GM19372 (cell line): ENCODE measurements around the gene CARTPT.

Experiments
- ATAC-seq: cut with Tn5 transposase; IDR thresholded peaks from one replicate; pipeline ENCODE4 v1.9.1; 2021; ENCODE audit warnings: mild to moderate bottlenecking, low read depth, moderate library complexity; ENCODE audit not compliant: unreplicated experiment

Gene CARTPT

GRCh38 chr5:71734141-71734540, 15.1 kb downstream of the CARTPT start:
- no peak for ATAC-seq

GRCh38 chr5:71737931-71738539, 19.0 kb downstream of the CARTPT start:
- ATAC-seq: no peak

- ATAC-seq: no peak
Measured at GRCh38 chr5:71738662-71739361, 19.7 kb downstream of the CARTPT start.

GRCh38 chr5:71740015-71740753, 21.1 kb downstream of the CARTPT start:
- ATAC-seq: peak; percentile 87

DNA sequence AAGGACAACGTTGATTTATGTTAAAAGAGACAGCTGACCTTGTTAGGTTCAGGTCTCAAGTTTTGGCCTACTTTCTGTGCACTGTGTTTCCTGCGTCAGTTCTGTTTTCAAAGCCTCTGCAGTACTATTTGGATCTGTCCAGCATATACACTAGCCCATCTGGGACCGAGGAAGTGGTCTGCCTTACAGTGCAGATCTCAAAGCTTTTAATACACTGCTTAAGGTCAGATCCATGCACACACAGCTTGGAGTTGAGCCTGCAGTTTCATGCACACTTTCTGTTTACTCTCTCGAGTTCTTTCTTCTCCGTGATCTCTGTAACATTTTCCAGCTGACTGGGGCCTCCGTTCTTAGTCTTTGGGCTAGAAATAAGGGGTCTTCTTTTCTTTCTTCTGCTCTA, 24.1 kb downstream of the CARTPT start:
- ATAC-seq: no peak

GRCh38 chr5:71744009-71744790, 25.1 kb downstream of the CARTPT start:
- no peak for ATAC-seq

DNA sequence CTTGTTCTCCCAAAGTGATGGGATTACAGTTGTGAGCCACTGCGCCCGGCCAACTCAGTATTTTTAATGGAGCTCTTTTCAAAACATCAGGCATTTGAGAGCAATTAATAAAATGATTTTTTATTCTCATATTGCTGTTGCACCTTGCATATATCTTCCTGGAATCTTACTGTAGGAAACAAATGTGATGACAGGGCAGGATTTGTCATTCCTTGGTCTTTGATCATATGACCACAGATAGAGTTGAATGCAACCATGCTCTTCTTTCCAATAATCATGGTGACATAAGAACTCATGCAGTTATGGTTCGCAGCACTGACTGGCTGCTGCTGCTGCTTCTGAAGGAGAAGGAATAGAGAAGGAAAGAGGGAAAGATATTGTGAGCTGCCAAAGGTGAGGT, 28.1 kb downstream of the CARTPT start:
- ATAC-seq: no peak

DNA sequence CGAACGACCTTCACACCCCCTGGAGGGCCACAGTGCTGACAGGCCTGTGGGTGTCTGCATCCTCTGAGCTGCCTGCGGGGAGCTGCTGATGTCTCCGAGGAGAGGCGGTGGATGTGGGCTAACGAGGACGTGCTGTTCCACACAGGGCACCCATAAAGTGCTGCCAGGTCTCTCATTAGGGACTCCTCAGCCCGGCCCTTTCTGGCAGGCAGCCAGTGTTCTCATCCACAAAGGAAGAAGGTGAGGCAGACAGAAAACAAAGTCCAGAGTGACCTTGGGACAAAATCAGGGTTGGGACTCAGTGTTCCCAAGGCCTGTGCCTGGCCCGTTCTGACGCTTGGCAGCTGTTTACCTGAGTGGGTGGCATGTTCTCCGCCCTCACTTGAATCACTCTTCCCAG, 29.3 kb downstream of the CARTPT start:
- ATAC-seq: no peak

- ATAC-seq: no peak
Measured at GRCh38 chr5:71751422-71751821, 32.3 kb downstream of the CARTPT start.

DNA sequence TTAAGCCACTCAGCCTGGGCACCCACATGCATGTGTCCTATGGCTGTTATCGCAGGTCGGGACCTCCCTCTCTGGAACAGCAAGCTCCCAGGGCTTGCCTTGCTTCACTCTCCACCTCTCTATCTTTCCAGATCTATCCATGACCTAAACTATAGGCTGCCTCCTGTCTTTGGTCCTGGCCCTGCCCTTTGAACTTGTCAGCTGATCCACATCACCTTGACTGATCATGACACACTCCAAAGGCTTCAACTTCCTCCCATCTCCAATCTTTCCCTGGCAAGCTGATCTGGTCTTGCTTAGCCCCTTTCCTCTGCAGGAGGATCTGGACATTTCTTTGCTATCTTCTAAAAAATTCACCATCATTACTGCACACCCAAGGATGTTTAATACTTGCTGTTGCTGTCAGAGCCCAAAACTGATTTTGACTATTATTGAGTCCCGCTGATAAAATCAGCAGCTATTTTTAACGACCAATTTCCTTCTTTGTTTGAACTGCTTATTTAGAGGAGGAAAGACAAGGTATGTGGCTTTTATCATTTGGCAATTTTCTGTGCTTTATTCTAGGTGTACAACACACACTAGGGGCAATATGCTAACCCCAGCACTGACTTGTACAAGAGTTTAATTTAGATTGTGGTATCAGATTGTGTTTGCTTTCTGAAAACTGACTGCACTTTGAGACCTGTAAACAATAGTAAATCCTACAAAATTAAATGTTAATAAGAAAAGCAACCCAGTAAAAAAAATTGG, 33.5 kb downstream of the CARTPT start:
- ATAC-seq: no peak

GRCh38 chr5:71757590-71758543, 38.8 kb downstream of the CARTPT start:
- peak; percentile 89 for ATAC-seq

- no peak for ATAC-seq
Measured at GRCh38 chr5:71762826-71763225, 43.8 kb downstream of the CARTPT start.

- ATAC-seq: no peak
Measured at GRCh38 chr5:71767661-71768060, 48.6 kb downstream of the CARTPT start.

DNA sequence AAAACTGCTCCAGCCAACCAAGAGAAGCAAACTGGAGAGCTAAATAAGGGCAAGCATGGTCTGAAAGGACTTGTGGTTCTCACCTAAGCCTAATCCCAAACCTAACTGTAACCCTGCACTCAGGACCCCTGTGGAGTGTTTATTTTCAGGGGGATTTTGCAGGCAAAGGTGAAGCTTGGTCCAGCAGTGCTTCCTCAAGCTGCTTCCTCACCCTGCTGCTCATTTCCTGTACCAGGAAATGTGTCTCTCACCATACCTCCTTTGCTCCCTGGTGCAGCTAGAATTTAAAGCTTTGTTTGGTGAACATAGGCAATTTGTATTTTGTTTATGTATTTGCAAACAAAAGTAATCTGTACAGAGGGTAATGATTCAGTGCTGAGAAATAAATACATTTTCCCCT, 50.2 kb downstream of the CARTPT start:
- no peak for ATAC-seq

DNA sequence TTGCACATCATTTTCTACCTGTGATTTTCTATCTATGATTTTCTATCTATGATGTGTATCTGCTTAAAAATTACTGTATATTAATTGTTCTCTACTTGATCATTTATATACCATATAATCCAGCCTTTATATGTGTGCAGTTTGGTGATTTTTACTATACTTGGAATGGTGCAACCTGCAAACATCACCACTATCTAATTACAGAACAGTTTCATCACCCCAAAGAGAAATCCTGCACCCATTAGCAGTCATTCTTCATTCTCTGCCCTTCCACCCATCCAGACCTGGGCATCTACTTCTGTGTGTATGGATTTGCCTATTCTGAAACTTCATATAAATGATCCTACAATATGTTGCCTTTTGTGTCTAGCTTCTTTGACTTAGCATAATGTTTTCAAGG, 51.3 kb downstream of the CARTPT start:
- ATAC-seq: no peak
